Raji (cell line): Measurements from ENCODE around the gene NFATC2.

Experiments used
- POLR2A ChIP-seq: IDR thresholded peaks from 2 replicates; pipeline ENCODE4 v1.6.1; 2011; ENCODE audit warnings: low read depth, low read length, control low read depth; ENCODE audit not compliant: insufficient read depth

NFATC2 gene

GRCh38 chr20:51423290-51423667, 119.2 kb downstream of the NFATC2 start:
- no peak for TF ChIP-seq POLR2A

DNA sequence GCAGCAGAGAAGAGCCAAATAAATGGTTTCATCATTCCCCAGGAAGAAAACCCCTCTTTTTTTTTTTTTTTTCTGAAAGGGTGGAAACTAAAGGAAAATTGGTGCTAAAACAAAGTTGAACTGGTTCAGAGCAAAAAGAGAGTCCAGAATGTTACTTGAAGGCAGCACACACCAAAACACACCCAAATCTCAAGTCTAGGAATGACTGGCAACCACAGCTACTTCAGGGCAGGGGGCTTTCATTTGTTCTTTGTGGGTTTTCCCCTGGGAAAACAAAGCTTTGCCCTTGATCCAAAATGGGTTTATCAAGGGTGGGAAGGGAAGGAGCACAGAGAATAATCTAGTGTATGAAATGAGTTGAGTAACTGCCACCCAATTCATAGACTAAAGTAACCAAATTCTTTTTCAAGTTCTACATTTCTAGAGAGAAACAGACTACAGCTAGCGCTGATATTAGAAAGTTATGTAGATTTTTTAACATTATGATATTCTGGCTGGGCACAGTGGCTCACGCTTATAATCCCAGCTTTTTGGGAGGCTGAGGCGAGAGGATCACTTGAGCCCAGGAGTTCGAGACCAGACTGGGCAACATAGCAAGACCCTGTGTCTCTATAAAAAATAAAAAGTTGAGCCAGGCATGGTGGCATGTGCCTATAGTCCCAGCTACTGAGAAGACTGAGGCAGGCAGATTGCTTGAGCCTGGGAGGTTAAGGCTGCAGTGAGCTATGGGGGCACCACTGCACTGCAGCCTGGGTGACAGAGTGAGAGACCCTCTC, 119.8 kb downstream of the NFATC2 start:
- no peak for TF ChIP-seq POLR2A

DNA sequence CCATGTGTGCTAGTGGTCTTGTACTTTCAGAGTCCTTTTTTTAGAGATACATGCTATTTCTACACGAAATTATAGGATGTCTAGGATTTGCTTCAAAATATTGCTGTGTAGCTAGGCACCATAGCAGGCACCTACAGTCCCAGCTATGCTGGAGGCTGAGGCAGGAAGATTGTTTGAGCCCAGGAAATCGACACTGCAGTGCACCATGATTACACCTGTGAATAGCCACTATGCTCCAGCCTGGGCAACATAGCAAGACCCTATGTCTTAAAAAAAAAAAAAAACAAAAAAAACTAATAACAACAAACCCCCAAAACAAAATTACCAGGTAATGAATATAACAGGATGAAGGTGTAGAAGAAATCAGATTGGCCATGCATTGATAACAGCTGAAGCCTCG, 121.7 kb downstream of the NFATC2 start:
- no peak for TF ChIP-seq POLR2A

DNA sequence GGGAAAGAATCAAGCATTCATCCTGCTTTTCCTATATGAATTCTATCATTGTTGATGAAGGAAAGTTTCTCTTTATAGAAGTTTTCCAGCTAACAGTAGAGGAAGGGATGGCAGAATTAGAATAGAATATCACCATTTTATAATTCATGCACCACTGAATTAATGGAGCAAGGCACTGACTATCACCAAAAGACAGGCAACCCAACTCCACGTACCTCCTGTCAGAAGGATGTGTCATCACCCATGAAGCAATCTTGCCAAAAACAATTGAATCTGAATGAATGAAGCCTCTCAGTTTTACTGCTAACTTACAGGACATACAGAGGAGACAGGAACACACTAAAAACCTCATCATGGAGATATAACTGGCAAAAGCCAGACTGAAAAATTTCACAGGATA, 122.4 kb downstream of the NFATC2 start:
- no peak for TF ChIP-seq POLR2A

GRCh38 chr20:51419646-51420045, 122.9 kb downstream of the NFATC2 start:
- TF ChIP-seq POLR2A: no peak

- no peak for TF ChIP-seq POLR2A
These were observed 123.3 kb downstream of the NFATC2 start for GRCh38 chr20:51419231-51419630.

DNA sequence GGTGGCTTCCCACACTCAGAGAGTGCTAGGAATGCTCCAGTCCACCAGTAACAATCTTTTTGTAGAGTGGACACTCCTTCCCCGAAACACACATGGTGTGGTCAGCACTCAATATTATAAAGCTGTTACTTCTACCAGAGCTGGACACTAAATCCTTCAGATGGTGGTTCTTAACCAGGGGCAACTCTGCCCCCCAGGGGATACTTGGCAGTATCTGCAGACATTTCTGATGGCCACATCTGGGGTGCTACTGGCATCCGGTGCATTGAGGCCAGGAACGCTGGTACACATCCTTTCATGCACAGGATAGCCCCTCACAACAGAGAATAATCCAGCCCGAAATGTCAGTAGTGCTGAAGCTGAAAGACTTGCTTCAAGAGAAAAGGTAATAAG, 124.4 kb downstream of the NFATC2 start:
- no peak for TF ChIP-seq POLR2A

GRCh38 chr20:51417250-51418136, 125.0 kb downstream of the NFATC2 start:
- no peak for TF ChIP-seq POLR2A

DNA sequence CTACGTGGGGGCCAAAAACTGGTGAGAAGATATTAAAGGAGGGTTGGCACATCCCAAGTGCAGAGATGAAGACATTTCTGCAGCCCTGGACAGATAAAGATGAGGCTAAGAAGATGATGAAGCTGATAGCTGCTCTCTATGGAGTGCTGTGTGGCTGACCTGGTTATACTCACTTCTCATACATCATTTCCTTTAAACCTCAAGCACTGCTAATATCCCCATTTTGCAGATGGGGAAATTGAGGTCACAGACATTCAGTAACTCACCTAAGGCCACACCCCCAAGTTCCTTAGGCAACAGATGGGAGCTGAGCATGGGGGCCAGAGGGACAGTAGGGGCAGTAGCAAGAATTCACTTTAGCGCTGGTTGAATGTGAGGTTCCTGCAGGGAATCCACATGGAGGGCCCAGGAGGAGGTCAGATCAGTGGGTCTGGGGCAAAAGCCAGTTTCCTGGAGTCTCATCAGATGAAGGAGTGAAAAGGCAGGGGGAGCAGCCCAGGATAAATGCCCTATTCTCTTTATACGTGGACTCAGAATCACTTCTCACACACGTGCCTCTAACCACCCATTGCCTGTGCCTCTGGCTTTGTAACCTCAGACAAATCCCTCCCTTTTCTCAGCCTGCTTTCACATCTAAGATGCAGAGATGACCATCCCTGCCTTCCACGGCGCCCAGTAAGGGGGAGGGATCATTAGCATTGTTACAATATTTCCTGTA, 125.8 kb downstream of the NFATC2 start:
- TF ChIP-seq POLR2A: no peak

GRCh38 chr20:51413857-51414256, 128.7 kb downstream of the NFATC2 start:
- no peak for TF ChIP-seq POLR2A

GRCh38 chr20:51412951-51413481, 129.5 kb downstream of the NFATC2 start:
- no peak for TF ChIP-seq POLR2A

DNA sequence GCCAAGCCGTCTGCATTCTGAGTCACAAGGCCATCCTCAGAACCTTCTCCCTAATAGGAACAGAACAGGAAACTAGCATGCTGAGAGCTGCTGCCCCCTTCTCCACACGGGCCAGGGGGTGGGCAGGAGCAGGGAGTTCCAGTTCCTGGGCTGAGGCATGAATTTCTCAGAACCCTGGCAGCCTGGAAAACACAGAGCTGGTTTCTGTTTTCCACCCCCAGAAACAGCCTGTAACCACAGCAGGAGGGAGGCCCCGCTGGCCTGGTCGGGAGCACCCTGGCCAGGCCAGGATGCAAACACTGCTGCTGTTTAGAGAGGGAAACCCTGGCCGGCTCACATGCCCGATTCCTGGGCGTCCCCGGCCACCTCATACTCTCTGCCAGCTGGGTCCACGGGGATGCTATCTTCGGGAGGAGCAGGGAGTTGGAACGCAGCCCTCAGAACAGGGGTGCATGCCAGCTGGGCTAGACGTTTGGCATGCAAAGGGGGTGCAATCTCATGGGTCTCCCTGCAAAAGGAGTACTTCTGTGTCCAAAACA, 130.1 kb downstream of the NFATC2 start:
- no peak for TF ChIP-seq POLR2A

GRCh38 chr20:51411870-51412269, 130.6 kb downstream of the NFATC2 start:
- TF ChIP-seq POLR2A: no peak

DNA sequence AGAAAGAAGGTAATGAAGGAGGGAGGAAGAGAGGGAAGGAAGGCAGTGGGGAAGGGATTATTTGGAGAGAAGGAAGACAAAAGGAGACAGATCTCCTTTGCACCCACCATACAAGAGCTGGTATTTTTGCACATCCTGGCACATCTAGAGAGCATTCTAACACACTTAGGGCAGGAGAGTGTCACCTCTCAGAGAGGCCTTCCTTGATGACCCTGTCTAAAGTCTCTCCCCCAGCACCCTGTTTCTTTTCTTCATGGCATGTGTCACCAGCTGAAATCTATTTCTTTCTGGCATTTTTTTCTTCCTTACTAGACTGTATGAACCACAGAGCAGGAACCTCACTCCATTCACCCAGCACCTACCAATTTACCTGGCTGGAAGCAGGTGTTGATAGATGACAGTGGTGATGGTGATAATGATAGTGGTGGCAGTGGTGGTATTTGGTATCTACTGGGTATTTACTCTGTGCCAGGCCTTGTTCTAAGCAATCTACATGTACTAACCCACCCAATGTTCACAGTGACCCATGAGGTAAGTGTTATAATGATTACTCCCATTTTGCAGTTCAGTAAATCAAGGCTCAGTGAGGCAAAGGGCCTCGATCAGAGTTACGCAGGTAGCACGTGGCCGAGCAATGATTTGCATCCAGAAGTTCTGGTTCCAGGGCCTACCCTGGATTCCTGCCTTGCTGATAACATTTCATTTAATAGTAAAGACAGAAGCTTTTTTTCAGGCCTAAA, 131.8 kb downstream of the NFATC2 start:
- no peak for TF ChIP-seq POLR2A
